Measurements from ENCODE around the gene RNF25. TPM values are rescaled to one million over a fixed set of nuclear protein-coding genes. Genes with fewer than 3 reads are reported as not detected.
"Not testable (repeated sequence)": the region's sequence is repeated elsewhere in the genome, so short reads cannot be mapped to it uniquely, and the experiment has no call there.

The RNF25 gene
- total RNA-seq, 1 donor from 2014 or later, result 44.7 TPM

- Histone ChIP-seq H3K4me1 (ENCODE audit: insufficient read depth, low read length) (peaks cover 19% of the 10 kb centered on the region), H3K27ac (ENCODE audit: low read depth, low read length) (no peak overlapping the region), H2AFZ (ENCODE audit: low read depth, low read length) (no peak overlapping the region), H3K79me2 (ENCODE audit: insufficient read depth, low read length) (no peaks in the 10 kb centered on the region), H3K4me3 (ENCODE audit: insufficient read depth, low read depth, low read length) (no peak overlapping the region), H3K9ac (ENCODE audit: low read length) (peak overlapping the region; percentile 26), H3K9me3 (ENCODE audit: insufficient read depth, low read depth, low read length) (no peaks in the 10 kb centered on the region), H3K36me3 (ENCODE audit: insufficient read depth, low read length) (peaks cover 29% of the 10 kb centered on the region), H3K27me3 (ENCODE audit: insufficient read depth, low read length) (no peaks in the 10 kb centered on the region), H4K20me1 (ENCODE audit: insufficient read depth, low read length) (peaks cover 4% of the 10 kb centered on the region), H3K4me2 (ENCODE audit: low read length) (peak overlapping the region; percentile 42)
- H3K9me3 Mint-ChIP-seq (ENCODE audit: unreplicated experiment), result no peaks in the 10 kb centered on the region
- FAIRE-seq, result peak; percentile 5
- TF ChIP-seq EZH2 (IDR thresholded peaks at IDR 0.05; ENCODE audit: insufficient read depth, low read length), result no peak
- no peak for TF ChIP-seq CTCF (IDR thresholded peaks at IDR 0.05; ENCODE audit: insufficient read depth, low read depth, low read length)
- peaks cover 29% of the 10 kb centered on the region for H3K36me3 Mint-ChIP-seq (ENCODE audit: low read depth, unreplicated experiment)
- no peak overlapping the region for H3K4me3 Mint-ChIP-seq (ENCODE audit: unreplicated experiment)
- DNase-seq (ENCODE audit: low read depth), result peak; percentile 64
- H3K27me3 Mint-ChIP-seq (ENCODE audit: low read depth, unreplicated experiment), result no peaks in the 10 kb centered on the region
- peak overlapping the region; percentile 50 for H3K27ac Mint-ChIP-seq (ENCODE audit: unreplicated experiment)
- H3K4me1 Mint-ChIP-seq (ENCODE audit: low read depth, unreplicated experiment), result peaks cover 34% of the 10 kb centered on the region
Measured at GRCh38 chr2:218691234-218691633, 19.4 kb upstream of the RNF25 start.

GRCh38 chr2:218687400-218688060 lies 15.7 kb upstream of the RNF25 start:
- H3K27me3 Mint-ChIP-seq (ENCODE audit: low read depth, unreplicated experiment); H3K9me3 Mint-ChIP-seq (ENCODE audit: unreplicated experiment); H3K4me2 ChIP-seq (ENCODE audit: low read length); H3K27ac ChIP-seq (ENCODE audit: low read depth, low read length); H3K9me3 ChIP-seq (ENCODE audit: insufficient read depth, low read depth, low read length); H3K4me3 ChIP-seq (ENCODE audit: insufficient read depth, low read depth, low read length); H4K20me1 ChIP-seq (ENCODE audit: insufficient read depth, low read length); H3K4me1 ChIP-seq (ENCODE audit: insufficient read depth, low read length); H3K27me3 ChIP-seq (ENCODE audit: insufficient read depth, low read length); H2AFZ ChIP-seq (ENCODE audit: low read depth, low read length); H3K79me2 ChIP-seq (ENCODE audit: insufficient read depth, low read length); H3K9ac ChIP-seq (ENCODE audit: low read length): not testable (repeated sequence)
- peaks cover 27% of the 10 kb centered on the region for H3K36me3 ChIP-seq (ENCODE audit: insufficient read depth, low read length)
- Mint-ChIP-seq H3K4me3 (ENCODE audit: unreplicated experiment) (peak overlapping the region; percentile 36), H3K4me1 (ENCODE audit: low read depth, unreplicated experiment) (peaks cover 19% of the 10 kb centered on the region), H3K27ac (ENCODE audit: unreplicated experiment) (peak overlapping the region; percentile 16), H3K36me3 (ENCODE audit: low read depth, unreplicated experiment) (peaks cover 15% of the 10 kb centered on the region)
- peak; percentile 70 for FAIRE-seq
- peak; percentile 90 for TF ChIP-seq CTCF (IDR thresholded peaks at IDR 0.05; ENCODE audit: insufficient read depth, low read depth, low read length)
- peak; percentile 71 for DNase-seq (ENCODE audit: low read depth)

- Histone ChIP-seq H3K4me3 (ENCODE audit: insufficient read depth, low read depth, low read length) (no peak overlapping the region), H2AFZ (ENCODE audit: low read depth, low read length) (no peak overlapping the region), H3K4me2 (ENCODE audit: low read length) (no peak overlapping the region), H3K36me3 (ENCODE audit: insufficient read depth, low read length) (peaks cover 23% of the 10 kb centered on the region), H3K9me3 (ENCODE audit: insufficient read depth, low read depth, low read length) (no peaks in the 10 kb centered on the region), H3K4me1 (ENCODE audit: insufficient read depth, low read length) (no peaks in the 10 kb centered on the region), H3K27me3 (ENCODE audit: insufficient read depth, low read length) (no peaks in the 10 kb centered on the region), H3K9ac (ENCODE audit: low read length) (no peak overlapping the region), H3K27ac (ENCODE audit: low read depth, low read length) (no peak overlapping the region), H4K20me1 (ENCODE audit: insufficient read depth, low read length) (no peaks in the 10 kb centered on the region), H3K79me2 (ENCODE audit: insufficient read depth, low read length) (no peaks in the 10 kb centered on the region)
- no peak overlapping the region for H3K4me3 Mint-ChIP-seq (ENCODE audit: unreplicated experiment)
- H3K27me3 Mint-ChIP-seq (ENCODE audit: low read depth, unreplicated experiment), result no peaks in the 10 kb centered on the region
- H3K4me1 Mint-ChIP-seq (ENCODE audit: low read depth, unreplicated experiment), result peaks cover 3% of the 10 kb centered on the region
- FAIRE-seq, result no peak
- H3K27ac Mint-ChIP-seq (ENCODE audit: unreplicated experiment), result no peak overlapping the region
- no peaks in the 10 kb centered on the region for H3K9me3 Mint-ChIP-seq (ENCODE audit: unreplicated experiment)
- no peak for DNase-seq (ENCODE audit: low read depth)
- H3K36me3 Mint-ChIP-seq (ENCODE audit: low read depth, unreplicated experiment), result peaks cover 18% of the 10 kb centered on the region
- TF ChIP-seq EZH2 (IDR thresholded peaks at IDR 0.05; ENCODE audit: insufficient read depth, low read length), result no peak
- no peak for TF ChIP-seq CTCF (IDR thresholded peaks at IDR 0.05; ENCODE audit: insufficient read depth, low read depth, low read length)
Measured at GRCh38 chr2:218680061-218680460, 8.3 kb upstream of the RNF25 start.
